H1 (cell line): ENCODE data around the gene SLC1A4.
"Not testable (repeated sequence)": the region's sequence is repeated elsewhere in the genome, so short reads cannot be mapped to it uniquely, and the experiment has no call there.

Source experiments
- GABPA ChIP-seq: IDR thresholded peaks from 2 replicates; pipeline ENCODE4 v1.6.1; 2011; ENCODE audit warnings: mild to moderate bottlenecking, low read length, moderate library complexity, borderline replicate concordance; ENCODE audit not compliant: insufficient read depth
- KDM1A ChIP-seq: fragments of 200-600, 300-600 bp; sonication (generic); IDR thresholded peaks from 2 replicates; pipeline ENCODE4 v1.7.1; 2016; ENCODE audit warnings: mild to moderate bottlenecking, low read length, borderline replicate concordance
- POLR2A ChIP-seq, 2 experiments: IDR thresholded peaks; 1 replicate in 1 of 2; 2 replicates in 1 of 2; pipeline ENCODE4 v1.6.1; 2011; ENCODE audit warnings: low read depth in 2 of 2, low read length in 2 of 2, mild to moderate bottlenecking in 2 of 2; ENCODE audit errors: control extremely low read depth in 1 of 2
- USF2 ChIP-seq: IDR thresholded peaks from 2 replicates; pipeline ENCODE4 v1.6.1; 2011; ENCODE audit warnings: low read length, improper control_type of control experiment
- TF ChIP-seq, protein P1 (sequence below), 3 experiments: IDR thresholded peaks; 1 replicate in 2 of 3; 2 replicates in 1 of 3; pipeline versions ENCODE4 v1.5.1 to v1.6.1; 2011; ENCODE audit warnings: low read length in 3 of 3, mild to moderate bottlenecking in 3 of 3, inconsistent platforms in 2 of 3, low read depth in 1 of 3, moderate library complexity in 1 of 3; ENCODE audit not compliant: insufficient read depth in 1 of 3; ENCODE audit errors: control extremely low read depth in 1 of 3

DNA sequence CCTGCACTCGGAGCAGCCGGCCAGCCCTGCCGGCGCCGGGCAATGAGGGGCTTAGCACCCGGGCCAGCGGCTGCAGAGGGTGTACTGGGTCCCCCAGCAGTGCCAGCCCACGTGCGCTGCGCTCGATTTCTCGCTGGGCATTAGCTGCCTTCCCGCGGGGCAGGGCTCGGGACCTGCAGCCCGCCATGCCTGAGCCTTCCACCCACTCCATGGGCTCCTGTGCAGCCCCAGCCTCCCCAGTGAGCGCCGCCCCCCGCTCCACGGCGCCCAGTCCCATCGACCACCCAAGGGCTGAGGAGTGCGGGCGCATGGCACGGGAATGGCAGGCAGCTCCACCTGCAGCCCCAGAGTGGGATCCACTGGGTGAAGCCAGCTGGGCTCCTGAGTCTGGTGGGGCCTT lies 20.1 kb upstream of the SLC1A4 start:
- not testable (repeated sequence) for TF ChIP-seq KDM1A; GABPA; POLR2A (IDR thresholded peaks at IDR 0.05; ENCODE audit: control extremely low read depth in 1 of 2, low read depth in 2 of 2, low read length in 2 of 2); USF2
- TF ChIP-seq, protein P1, sequence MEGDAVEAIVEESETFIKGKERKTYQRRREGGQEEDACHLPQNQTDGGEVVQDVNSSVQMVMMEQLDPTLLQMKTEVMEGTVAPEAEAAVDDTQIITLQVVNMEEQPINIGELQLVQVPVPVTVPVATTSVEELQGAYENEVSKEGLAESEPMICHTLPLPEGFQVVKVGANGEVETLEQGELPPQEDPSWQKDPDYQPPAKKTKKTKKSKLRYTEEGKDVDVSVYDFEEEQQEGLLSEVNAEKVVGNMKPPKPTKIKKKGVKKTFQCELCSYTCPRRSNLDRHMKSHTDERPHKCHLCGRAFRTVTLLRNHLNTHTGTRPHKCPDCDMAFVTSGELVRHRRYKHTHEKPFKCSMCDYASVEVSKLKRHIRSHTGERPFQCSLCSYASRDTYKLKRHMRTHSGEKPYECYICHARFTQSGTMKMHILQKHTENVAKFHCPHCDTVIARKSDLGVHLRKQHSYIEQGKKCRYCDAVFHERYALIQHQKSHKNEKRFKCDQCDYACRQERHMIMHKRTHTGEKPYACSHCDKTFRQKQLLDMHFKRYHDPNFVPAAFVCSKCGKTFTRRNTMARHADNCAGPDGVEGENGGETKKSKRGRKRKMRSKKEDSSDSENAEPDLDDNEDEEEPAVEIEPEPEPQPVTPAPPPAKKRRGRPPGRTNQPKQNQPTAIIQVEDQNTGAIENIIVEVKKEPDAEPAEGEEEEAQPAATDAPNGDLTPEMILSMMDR (IDR thresholded peaks at IDR 0.05; ENCODE audit: control extremely low read depth in 1 of 3, insufficient read depth in 1 of 3, low read depth in 1 of 3, low read length in 3 of 3) = not testable (repeated sequence)
